ENCODE data around the gene CDK12.
A peak's percentile ranks its signal among the peaks of the same experiment; 100 is the strongest.

Gene CDK12

GRCh38 chr17:39508987-39509386, 47.7 kb downstream of the CDK12 start:
- no peak overlapping the region for H3K4me3 ChIP-seq (ENCODE audit: low read depth, low read length)
- no peak for DNase-seq (ENCODE audit: low read depth)
- no peak for TF ChIP-seq CTCF (IDR thresholded peaks at IDR 0.05; ENCODE audit: insufficient read depth, low read depth, low read length, missing control alignments)

GRCh38 chr17:39513309-39513708, 52.0 kb downstream of the CDK12 start:
- no peak overlapping the region for H3K4me3 ChIP-seq (ENCODE audit: low read depth, low read length)
- no peak for DNase-seq (ENCODE audit: low read depth)
- no peak for TF ChIP-seq CTCF (IDR thresholded peaks at IDR 0.05; ENCODE audit: insufficient read depth, low read depth, low read length, missing control alignments)

GRCh38 chr17:39513915-39514314, 52.6 kb downstream of the CDK12 start:
- no peak for DNase-seq (ENCODE audit: low read depth)
- no peak overlapping the region for H3K4me3 ChIP-seq (ENCODE audit: low read depth, low read length)
- no peak for TF ChIP-seq CTCF (IDR thresholded peaks at IDR 0.05; ENCODE audit: insufficient read depth, low read depth, low read length, missing control alignments)

- no peak overlapping the region for H3K4me3 ChIP-seq (ENCODE audit: low read depth, low read length)
- TF ChIP-seq CTCF (IDR thresholded peaks at IDR 0.05; ENCODE audit: insufficient read depth, low read depth, low read length, missing control alignments), result no peak
- no peak for DNase-seq (ENCODE audit: low read depth)
Measured at GRCh38 chr17:39517224-39517623, 55.9 kb downstream of the CDK12 start.

- no peak for TF ChIP-seq CTCF (IDR thresholded peaks at IDR 0.05; ENCODE audit: insufficient read depth, low read depth, low read length, missing control alignments)
- DNase-seq (ENCODE audit: low read depth), result no peak
Measured at GRCh38 chr17:39525801-39526506, 64.7 kb downstream of the CDK12 start.

GRCh38 chr17:39527220-39527813, 66.0 kb downstream of the CDK12 start:
- no peak overlapping the region for H3K4me3 ChIP-seq (ENCODE audit: low read depth, low read length)
- peak; percentile 31 for TF ChIP-seq CTCF (IDR thresholded peaks at IDR 0.05; ENCODE audit: insufficient read depth, low read depth, low read length, missing control alignments)
- DNase-seq (ENCODE audit: low read depth), result peak; percentile 26

More at GRCh38 chr17:39525801-39526506, 64.7 kb downstream of the CDK12 start:
- H3K4me3 ChIP-seq (ENCODE audit: low read depth, low read length), result no peak overlapping the region

Data from GM12865 (cell line).